Vagina (tissue), 2 donors: Measurements from ENCODE around the gene HFM1. TPM values are rescaled to one million over a fixed set of nuclear protein-coding genes. Genes with fewer than 3 reads are reported as not detected.
"Not testable (repeated sequence)": the region's sequence is repeated elsewhere in the genome, so short reads cannot be mapped to it uniquely, and the experiment has no call there.

ENCODE experiments used
- DNase-seq, 2 donors: peaks; one replicate each; pipeline ENCODE4 v3.0.0-alpha.2; 2017; ENCODE audit errors: extremely low spot score in 2 of 2
- H3K27ac ChIP-seq: fragments of 200-600 bp; sonication (generic); one replicate; pipeline ENCODE4 v1.5.1; 2019
- H3K27me3 ChIP-seq: fragments of 200-600 bp; sonication (generic); one replicate; pipeline ENCODE4 v1.5.1; 2019
- H3K36me3 ChIP-seq, 2 donors: fragments of 200-600 bp; sonication (generic); one replicate each; pipeline ENCODE4 v1.5.1; 2017 to 2019
- H3K4me1 ChIP-seq: fragments of 200-600 bp; sonication (generic); one replicate; pipeline ENCODE4 v1.5.1; 2019
- H3K4me3 ChIP-seq, 2 donors: fragments of 200-600 bp; sonication (generic); 1 replicate in 1 of 2; 2 replicates in 1 of 2; pipeline ENCODE4 v1.5.1; 2016 to 2019
- H3K9me3 ChIP-seq: fragments of 200-600 bp; sonication (generic); one replicate; pipeline ENCODE4 v1.5.1; 2019
- CTCF ChIP-seq, 3 experiments: fragments of 450-650 bp in 2 of 3; fragments of 200-600 bp in 1 of 3; sonication (generic) in 1 of 3; IDR thresholded peaks; one replicate each; pipeline ENCODE4 v1.5.1; 2017 to 2019; ENCODE audit warnings: antibody characterized with exemption in 3 of 3, mild to moderate bottlenecking in 2 of 3, moderate library complexity in 2 of 3
- POLR2A ChIP-seq, 2 donors: fragments of 450-650 bp; IDR thresholded peaks; one replicate each; pipeline ENCODE4 v1.6.1; 2017; ENCODE audit warnings: antibody characterized with exemption in 2 of 2, mild to moderate bottlenecking in 2 of 2, moderate library complexity in 2 of 2
- POLR2AphosphoS5 ChIP-seq, 2 donors: sonication (generic); formaldehyde crosslinking; IDR thresholded peaks; one replicate each; pipeline ENCODE4 v1.9.0; 2017; ENCODE audit warnings: antibody characterized with exemption in 2 of 2, mild to moderate bottlenecking in 2 of 2, low read depth in 1 of 2; ENCODE audit not compliant: insufficient read depth in 1 of 2
- intact Hi-C: fragments of 100-400 bp; cut with DNase I; formaldehyde crosslinking; loops from one replicate; pipeline ENCODE4 v1.15.1; 2023
- total RNA-seq: library from RNA; depleted of rRNA; stranded (reverse); fragments of >200 nt; gene quantifications from one replicate; pipeline ENCODE4 v1.2.3, GENCODE V29; 2016

The HFM1 gene
- total RNA-seq, 1 donor from 2014 or later = 9.3 TPM

GRCh38 chr1:91374086-91374485 lies 30.6 kb downstream of the HFM1 start:
- Histone ChIP-seq H3K9me3 (no peaks in the 10 kb centered on the region), H3K27me3 (no peaks in the 10 kb centered on the region), H3K4me1 (no peaks in the 10 kb centered on the region), H3K4me3 (no peak overlapping the region), H3K36me3 (no peaks in the 10 kb centered on the region), H3K27ac (no peak overlapping the region)
- intact Hi-C loops = no loop called here
- TF ChIP-seq POLR2AphosphoS5 (IDR thresholded peaks at IDR 0.05; ENCODE audit: insufficient read depth in 1 of 2, low read depth in 1 of 2) (no peak), CTCF (IDR thresholded peaks at IDR 0.05) (no peak), POLR2A (IDR thresholded peaks at IDR 0.05) (no peak)
- DNase-seq = no peak

DNA sequence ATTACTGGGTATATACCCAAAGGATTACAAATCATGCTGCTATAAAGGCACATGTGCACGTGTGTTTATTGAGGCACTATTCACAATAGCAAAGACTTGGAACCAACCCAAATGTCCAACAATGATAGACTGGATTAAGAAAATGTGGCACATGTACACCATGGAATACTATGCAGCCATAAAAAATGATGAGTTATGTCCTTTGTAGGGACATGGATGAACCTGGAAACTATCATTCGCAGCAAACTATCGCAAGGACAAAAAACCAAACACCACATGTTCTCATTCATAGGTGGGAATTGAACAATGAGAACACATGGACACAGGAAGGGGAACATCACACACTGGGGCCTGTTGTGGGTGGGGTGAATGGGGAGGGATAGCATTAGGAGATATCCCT lies 32.4 kb downstream of the HFM1 start:
- H3K4me1 ChIP-seq, H3K36me3 ChIP-seq, intact Hi-C loops, H3K27me3 ChIP-seq, DNase-seq, H3K9me3 ChIP-seq, H3K4me3 ChIP-seq, H3K27ac ChIP-seq: not testable (repeated sequence)

GRCh38 chr1:91349524-91349923 lies 55.1 kb downstream of the HFM1 start:
- intact Hi-C loops = no loop called here
- H3K4me3 ChIP-seq = no peak overlapping the region

DNA sequence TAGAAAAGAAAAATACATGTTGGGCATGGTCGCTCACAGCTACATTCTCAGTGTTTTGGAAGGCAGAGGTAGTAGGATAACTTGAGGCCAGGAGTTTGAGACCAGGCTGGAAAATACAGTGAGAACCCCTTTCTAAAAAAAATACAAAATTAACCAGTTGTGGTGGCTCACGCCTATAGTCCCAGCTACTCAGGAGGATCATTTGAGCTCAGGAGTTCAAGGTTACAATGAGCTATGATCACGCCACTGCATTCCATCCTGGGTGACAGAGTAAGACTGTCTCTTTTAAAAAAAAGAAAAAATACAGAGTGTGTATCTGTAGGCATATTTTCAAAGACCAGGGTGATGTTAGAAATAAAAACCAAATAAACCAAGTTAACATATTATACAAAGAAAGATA lies 57.8 kb downstream of the HFM1 start:
- H3K4me1 ChIP-seq = no peaks in the 10 kb centered on the region
- no peak for TF ChIP-seq POLR2AphosphoS5 (IDR thresholded peaks at IDR 0.05; ENCODE audit: insufficient read depth in 1 of 2, low read depth in 1 of 2)
- no peak for TF ChIP-seq POLR2A (IDR thresholded peaks at IDR 0.05)
- no peak for TF ChIP-seq CTCF (IDR thresholded peaks at IDR 0.05)
- H3K27ac ChIP-seq = no peak overlapping the region

More at GRCh38 chr1:91349524-91349923, 55.1 kb downstream of the HFM1 start:
- H3K27me3 ChIP-seq = no peaks in the 10 kb centered on the region
- TF ChIP-seq POLR2AphosphoS5 (IDR thresholded peaks at IDR 0.05; ENCODE audit: insufficient read depth in 1 of 2, low read depth in 1 of 2) = no peak
- TF ChIP-seq CTCF (IDR thresholded peaks at IDR 0.05) = no peak
- TF ChIP-seq POLR2A (IDR thresholded peaks at IDR 0.05) = no peak
- no peaks in the 10 kb centered on the region for H3K9me3 ChIP-seq
- no peaks in the 10 kb centered on the region for H3K4me1 ChIP-seq
- no peaks in the 10 kb centered on the region for H3K36me3 ChIP-seq
- DNase-seq = no peak
- no peak overlapping the region for H3K27ac ChIP-seq

GRCh38 chr1:91345395-91346005 lies 59.1 kb downstream of the HFM1 start:
- Histone ChIP-seq H3K9me3 (no peaks in the 10 kb centered on the region), H3K27ac (no peak overlapping the region), H3K27me3 (no peaks in the 10 kb centered on the region), H3K4me3 (no peak overlapping the region), H3K4me1 (no peaks in the 10 kb centered on the region), H3K36me3 (no peaks in the 10 kb centered on the region)
- no peak for TF ChIP-seq POLR2A (IDR thresholded peaks at IDR 0.05)
- DNase-seq = no peak
- intact Hi-C loops = no loop called here

More for the DNA sequence above, 57.8 kb downstream of the HFM1 start:
- no peaks in the 10 kb centered on the region for H3K36me3 ChIP-seq
- intact Hi-C loops = no loop called here
- no peak for DNase-seq
- H3K27me3 ChIP-seq = no peaks in the 10 kb centered on the region
- no peak overlapping the region for H3K4me3 ChIP-seq
- H3K9me3 ChIP-seq = no peaks in the 10 kb centered on the region

GRCh38 chr1:91338501-91338900 lies 66.1 kb downstream of the HFM1 start:
- no peaks in the 10 kb centered on the region for H3K27me3 ChIP-seq
- H3K4me1 ChIP-seq = no peaks in the 10 kb centered on the region
- no peak overlapping the region for H3K4me3 ChIP-seq
- no peak overlapping the region for H3K27ac ChIP-seq
- H3K9me3 ChIP-seq = no peaks in the 10 kb centered on the region
- no peaks in the 10 kb centered on the region for H3K36me3 ChIP-seq
- no peak for DNase-seq
- TF ChIP-seq POLR2A (IDR thresholded peaks at IDR 0.05) (no peak), POLR2AphosphoS5 (IDR thresholded peaks at IDR 0.05; ENCODE audit: insufficient read depth in 1 of 2, low read depth in 1 of 2) (no peak), CTCF (IDR thresholded peaks at IDR 0.05) (no peak)
- intact Hi-C loops = no loop called here
